HepG2 (cell line): Measurements from ENCODE around the gene PPP4C. TPM values are rescaled to one million over a fixed set of nuclear protein-coding genes. Genes with fewer than 3 reads are reported as not detected.

Experiments
- GABPA ChIP-seq, 2 experiments: IDR thresholded peaks; 2 replicates each; pipeline ENCODE4 v1.6.1; 2011 to 2016; ENCODE audit warnings: low read depth in 2 of 2, low read length in 1 of 2, missing biosample characterization in 1 of 2, missing genetic modification characterization in 1 of 2
- GABPB1 ChIP-seq: IDR thresholded peaks from 2 replicates; pipeline ENCODE4 v1.6.1; 2016; ENCODE audit warnings: mild to moderate bottlenecking, missing genetic modification reagents, moderate library complexity, missing compliant biosample characterization
- HNF1B ChIP-seq: sonication (generic); formaldehyde crosslinking; IDR thresholded peaks from 2 replicates; pipeline ENCODE4 v1.5.1; 2020; ENCODE audit warnings: mild to moderate bottlenecking, moderate library complexity, missing genetic modification reagents
- HNF4G ChIP-seq, 2 experiments: sonication (generic) in 1 of 2; formaldehyde crosslinking in 1 of 2; IDR thresholded peaks; 2 replicates each; pipeline versions ENCODE4 v1.4.0 to v1.6.1; 2011 to 2020; ENCODE audit warnings: borderline replicate concordance in 2 of 2, low read depth in 2 of 2, mild to moderate bottlenecking in 2 of 2, low read length in 1 of 2, missing genetic modification reagents in 1 of 2, moderate library complexity in 1 of 2
- HNRNPL ChIP-seq: fragments of 200-400 bp; formaldehyde crosslinking; IDR thresholded peaks from 2 replicates; pipeline ENCODE4 v1.6.1; 2017; ENCODE audit warnings: mild to moderate bottlenecking, low read depth, low read length
- JARID2 ChIP-seq: sonication (generic); formaldehyde crosslinking; IDR thresholded peaks from 2 replicates; pipeline ENCODE4 v1.8.1; 2023; ENCODE audit warnings: missing genetic modification reagents, inconsistent platforms; ENCODE audit not compliant: insufficient replicate concordance
- JUND ChIP-seq: sonication (generic); formaldehyde crosslinking; IDR thresholded peaks from 2 replicates; pipeline ENCODE4 v1.8.0; 2022; ENCODE audit warnings: mild to moderate bottlenecking, missing genetic modification reagents
- KAT7 ChIP-seq: IDR thresholded peaks from 2 replicates; pipeline ENCODE4 v1.6.1; 2018; ENCODE audit warnings: borderline replicate concordance, missing compliant biosample characterization
- KLF9 ChIP-seq: IDR thresholded peaks from 2 replicates; pipeline ENCODE4 v1.6.1; 2016; ENCODE audit warnings: low read depth
- PHF8 ChIP-seq: sonication (generic); formaldehyde crosslinking; IDR thresholded peaks from 2 replicates; pipeline ENCODE4 v1.5.0; 2020; ENCODE audit warnings: missing genetic modification reagents
- RBFOX2 ChIP-seq: fragments of 200-400 bp; formaldehyde crosslinking; IDR thresholded peaks from 2 replicates; pipeline ENCODE4 v1.6.1; 2017; ENCODE audit warnings: low read depth, mild to moderate bottlenecking, low read length
- ZC3H13 ChIP-seq: sonication (generic); formaldehyde crosslinking; IDR thresholded peaks from 2 replicates; pipeline ENCODE4 v1.8.1; 2023; ENCODE audit warnings: mild to moderate bottlenecking, missing genetic modification reagents, moderate library complexity
- ZEB1 ChIP-seq: IDR thresholded peaks from 2 replicates; pipeline ENCODE4 v1.6.1; 2012; ENCODE audit warnings: mild to moderate bottlenecking, low read depth, inconsistent platforms; ENCODE audit not compliant: insufficient replicate concordance
- ZFX ChIP-seq: sonication (generic); formaldehyde crosslinking; IDR thresholded peaks from 2 replicates; pipeline ENCODE4 v1.4.0; 2020; ENCODE audit warnings: mild to moderate bottlenecking, low read depth, missing genetic modification reagents, moderate library complexity
- ZNF451 ChIP-seq: sonication (generic); formaldehyde crosslinking; IDR thresholded peaks from 2 replicates; pipeline ENCODE4 v1.5.0; 2020; ENCODE audit warnings: mild to moderate bottlenecking, missing genetic modification reagents
- ZNF460 ChIP-seq: sonication (generic); formaldehyde crosslinking; IDR thresholded peaks from 2 replicates; pipeline ENCODE4 v1.5.1; 2020; ENCODE audit warnings: missing genetic modification reagents, mild to moderate bottlenecking, borderline replicate concordance
- ZNF543 ChIP-seq: sonication (generic); formaldehyde crosslinking; IDR thresholded peaks from 2 replicates; pipeline ENCODE4 v1.4.0; 2020; ENCODE audit warnings: mild to moderate bottlenecking, missing genetic modification reagents
- ZNF598 ChIP-seq: sonication (generic); formaldehyde crosslinking; IDR thresholded peaks from 2 replicates; pipeline ENCODE4 v1.5.1; 2020; ENCODE audit warnings: mild to moderate bottlenecking, missing genetic modification reagents, borderline replicate concordance
- ZNF629 ChIP-seq: sonication (generic); formaldehyde crosslinking; conservative IDR thresholded peaks from 2 replicates; pipeline ENCODE4 v1.5.0; 2020; ENCODE audit warnings: missing genetic modification reagents
- ZNF644 ChIP-seq: IDR thresholded peaks from 2 replicates; pipeline ENCODE4 v1.6.1; 2016; ENCODE audit warnings: low read depth
- ZSCAN25 ChIP-seq: sonication (generic); formaldehyde crosslinking; IDR thresholded peaks from 2 replicates; pipeline ENCODE4 v1.8.0; 2022; ENCODE audit warnings: mild to moderate bottlenecking, missing genetic modification reagents
- polyA plus RNA-seq, 8 experiments: library from polyadenylated mRNA; depleted of rRNA in 3 of 8; stranded (reverse) in 7 of 8; unstranded in 1 of 8; fragments of >200 nt; fragmentation: Illumina TruSeq in 4 of 8; extraction: Trizol in 4 of 8; gene quantifications; 2 replicates each; pipeline versions ENCODE4 v1.2.1 to v1.2.3, GENCODE V29; 2011 to 2016; ENCODE audit warnings: low read depth in 4 of 8, missing spikeins in 1 of 8, mixed read lengths in 1 of 8; ENCODE audit not compliant: insufficient read depth in 1 of 8
- total RNA-seq, 5 experiments: library from RNA; depleted of rRNA; stranded (reverse); fragments of >200 nt; fragmentation: Illumina TruSeq; extraction: Trizol; gene quantifications; 2 replicates each; pipeline ENCODE4 v1.2.3, GENCODE V29; 2016; ENCODE audit warnings: low read depth in 1 of 5
- TF ChIP-seq, protein P1 (sequence below): sonication (generic); formaldehyde crosslinking; IDR thresholded peaks from 2 replicates; pipeline ENCODE4; 2020; ENCODE audit warnings: missing genetic modification reagents, mild to moderate bottlenecking, borderline replicate concordance
- TF ChIP-seq, protein P2 (sequence below): sonication (generic); formaldehyde crosslinking; IDR thresholded peaks from 2 replicates; pipeline ENCODE4 v1.5.1; 2020; ENCODE audit warnings: missing genetic modification reagents, mild to moderate bottlenecking, borderline replicate concordance

The PPP4C gene
- total and polyA plus RNA-seq, 2 of the 13 experiments (the other 11 are each of a cell fraction or from before 2014, with no cell fraction given), result 176 to 220 TPM

- TF ChIP-seq, protein P1, sequence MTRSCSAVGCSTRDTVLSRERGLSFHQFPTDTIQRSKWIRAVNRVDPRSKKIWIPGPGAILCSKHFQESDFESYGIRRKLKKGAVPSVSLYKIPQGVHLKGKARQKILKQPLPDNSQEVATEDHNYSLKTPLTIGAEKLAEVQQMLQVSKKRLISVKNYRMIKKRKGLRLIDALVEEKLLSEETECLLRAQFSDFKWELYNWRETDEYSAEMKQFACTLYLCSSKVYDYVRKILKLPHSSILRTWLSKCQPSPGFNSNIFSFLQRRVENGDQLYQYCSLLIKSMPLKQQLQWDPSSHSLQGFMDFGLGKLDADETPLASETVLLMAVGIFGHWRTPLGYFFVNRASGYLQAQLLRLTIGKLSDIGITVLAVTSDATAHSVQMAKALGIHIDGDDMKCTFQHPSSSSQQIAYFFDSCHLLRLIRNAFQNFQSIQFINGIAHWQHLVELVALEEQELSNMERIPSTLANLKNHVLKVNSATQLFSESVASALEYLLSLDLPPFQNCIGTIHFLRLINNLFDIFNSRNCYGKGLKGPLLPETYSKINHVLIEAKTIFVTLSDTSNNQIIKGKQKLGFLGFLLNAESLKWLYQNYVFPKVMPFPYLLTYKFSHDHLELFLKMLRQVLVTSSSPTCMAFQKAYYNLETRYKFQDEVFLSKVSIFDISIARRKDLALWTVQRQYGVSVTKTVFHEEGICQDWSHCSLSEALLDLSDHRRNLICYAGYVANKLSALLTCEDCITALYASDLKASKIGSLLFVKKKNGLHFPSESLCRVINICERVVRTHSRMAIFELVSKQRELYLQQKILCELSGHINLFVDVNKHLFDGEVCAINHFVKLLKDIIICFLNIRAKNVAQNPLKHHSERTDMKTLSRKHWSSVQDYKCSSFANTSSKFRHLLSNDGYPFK, result peak; percentile 21; the same call in 1 of the 2 replicates
- TF ChIP-seq ZNF598 (CRISPR knock-in tag), result 0 out of 2 replicates have a peak, but pooled peaks have one; percentile 43
- TF ChIP-seq GABPA (IDR thresholded peaks at IDR 0.05; ENCODE audit: low read depth, low read length), result no peak
- TF ChIP-seq GABPA (CRISPR knock-in tag; IDR thresholded peaks at IDR 0.05; ENCODE audit: low read depth), result no peak
- no peak for TF ChIP-seq ZNF629 (CRISPR knock-in tag)
- no peak for TF ChIP-seq PHF8
- TF ChIP-seq GABPB1 (CRISPR knock-in tag), result peak; percentile 15; the same call in 1 of the 2 replicates
- TF ChIP-seq ZC3H13 (CRISPR knock-in tag), result 0 out of 2 replicates have a peak, but pooled peaks have one; percentile 37
- peak; percentile 90 for TF ChIP-seq ZEB1
- TF ChIP-seq ZFX, result peak; percentile 24; the same call in 1 of the 2 replicates
- TF ChIP-seq JUND, result peak; percentile 18; the same call in 1 of the 2 replicates
- no peak for TF ChIP-seq ZNF460 (CRISPR knock-in tag)
- TF ChIP-seq HNF1B (CRISPR knock-in tag), result peak; percentile 53; the same call in 1 of the 2 replicates
- 0 out of 2 replicates have a peak, but pooled peaks have one; percentile 16 for TF ChIP-seq RBFOX2
- TF ChIP-seq KAT7 (CRISPR knock-in tag), result 0 out of 2 replicates have a peak, but pooled peaks have one; percentile 13
- TF ChIP-seq ZNF543 (CRISPR knock-in tag), result 0 out of 2 replicates have a peak, but pooled peaks have one; percentile 16
- no peak for TF ChIP-seq HNF4G (IDR thresholded peaks at IDR 0.05; ENCODE audit: borderline replicate concordance, low read depth, low read length)
- peak; percentile 14; the same call in 1 of the 2 replicates for TF ChIP-seq HNF4G (CRISPR knock-in tag; IDR thresholded peaks at IDR 0.05; ENCODE audit: borderline replicate concordance, low read depth)
- TF ChIP-seq, protein P2, sequence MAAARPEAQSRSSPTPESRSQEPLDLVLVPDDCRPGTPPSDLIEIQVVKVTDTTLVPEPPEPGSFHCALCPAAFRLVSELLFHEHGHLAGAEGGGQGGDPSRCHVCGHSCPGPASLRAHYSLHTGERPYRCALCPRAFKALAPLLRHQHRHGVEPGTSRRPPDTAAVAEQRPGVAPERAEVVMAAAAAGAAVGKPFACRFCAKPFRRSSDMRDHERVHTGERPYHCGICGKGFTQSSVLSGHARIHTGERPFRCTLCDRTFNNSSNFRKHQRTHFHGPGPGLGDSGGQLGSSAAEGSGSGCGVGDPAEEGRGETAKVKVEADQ (CRISPR knock-in tag), result 0 out of 2 replicates have a peak, but pooled peaks have one; percentile 41
- TF ChIP-seq KLF9, result no peak
- TF ChIP-seq ZNF451 (CRISPR knock-in tag), result no peak
- TF ChIP-seq ZNF644, result no peak
- TF ChIP-seq HNRNPL, result 0 out of 2 replicates have a peak, but pooled peaks have one; percentile 59
- TF ChIP-seq JARID2 (CRISPR knock-in tag), result no peak
- TF ChIP-seq ZSCAN25 (CRISPR knock-in tag), result 0 out of 2 replicates have a peak, but pooled peaks have one; percentile 26
Measured at GRCh38 chr16:30095166-30096078, 19.6 kb downstream of the PPP4C start (continued).
